IPS DF 19.7 (cell line): ENCODE measurements around the gene USP25.
A peak's percentile ranks its signal among the peaks of the same experiment; 100 is the strongest.

Experiments
- DNase-seq: peaks from one replicate; pipeline ENCODE4 v3.0.0-alpha.2; 2013; ENCODE audit warnings: low read depth, low spot score

Gene USP25

DNA sequence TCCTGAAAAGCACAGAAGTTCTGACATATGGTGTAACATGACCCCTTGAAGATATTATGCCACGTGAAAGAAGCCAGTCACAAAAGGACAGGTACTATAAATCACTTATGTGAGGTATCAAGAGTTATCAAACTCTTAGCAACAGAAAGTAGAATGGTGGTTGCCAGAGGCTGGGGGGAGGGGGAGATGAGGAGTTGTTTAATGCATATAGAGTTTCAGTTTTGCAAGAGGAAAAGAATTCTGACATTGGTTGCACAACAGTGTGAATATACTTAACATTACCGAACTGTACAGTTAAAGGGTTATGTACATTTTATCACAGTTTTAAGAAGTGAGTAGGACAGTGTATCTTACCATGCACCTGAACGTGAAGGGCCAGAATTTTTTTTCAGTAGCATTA lies 80.0 kb downstream of the USP25 start:
- no peak for DNase-seq

DNA sequence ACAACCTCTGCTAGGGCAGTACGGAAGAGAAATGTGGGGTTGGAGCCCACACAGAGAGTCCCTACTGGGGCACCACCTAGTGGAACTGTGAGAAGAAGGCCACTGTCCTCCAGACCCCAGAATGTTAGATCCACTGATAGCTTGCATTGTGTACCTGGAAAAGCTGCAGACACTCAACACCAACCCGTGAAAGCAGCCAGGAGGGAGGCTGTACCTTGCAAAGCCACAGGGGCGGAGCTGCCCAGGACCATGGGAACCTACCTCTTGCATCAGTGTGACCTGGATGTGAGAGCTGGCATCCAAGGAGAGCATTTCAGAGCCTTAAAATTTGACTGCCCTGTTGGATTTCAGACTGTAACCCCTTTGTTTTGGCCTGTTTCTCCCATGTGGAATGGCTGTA lies 85.5 kb downstream of the USP25 start:
- DNase-seq: no peak

- no peak for DNase-seq
Measured at GRCh38 chr21:15820327-15820726, 90.5 kb downstream of the USP25 start.

DNA sequence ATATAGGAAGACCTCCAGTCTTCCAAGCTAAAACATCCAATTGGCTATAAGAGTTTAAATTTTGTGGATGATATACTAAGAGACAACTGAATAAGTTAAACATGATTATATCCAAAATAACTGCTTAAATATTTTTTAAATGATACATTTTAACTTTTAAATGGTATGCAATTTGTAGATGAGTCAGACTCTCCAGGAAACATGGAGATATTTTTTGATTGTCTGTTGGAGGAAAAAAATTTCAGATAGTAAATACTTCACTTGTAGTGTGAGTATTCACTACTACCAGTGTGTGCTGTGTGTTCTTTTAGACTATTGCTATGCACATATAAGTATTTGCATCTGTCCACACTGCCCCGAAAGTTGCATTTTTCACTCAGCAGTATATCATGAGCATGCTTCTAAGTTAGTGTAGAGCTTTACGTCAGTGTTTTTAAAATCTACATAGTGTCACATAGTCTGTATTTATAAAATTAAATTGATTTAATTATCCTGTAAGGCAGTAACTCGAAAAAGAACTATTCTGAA lies 91.1 kb downstream of the USP25 start:
- DNase-seq: no peak

DNA sequence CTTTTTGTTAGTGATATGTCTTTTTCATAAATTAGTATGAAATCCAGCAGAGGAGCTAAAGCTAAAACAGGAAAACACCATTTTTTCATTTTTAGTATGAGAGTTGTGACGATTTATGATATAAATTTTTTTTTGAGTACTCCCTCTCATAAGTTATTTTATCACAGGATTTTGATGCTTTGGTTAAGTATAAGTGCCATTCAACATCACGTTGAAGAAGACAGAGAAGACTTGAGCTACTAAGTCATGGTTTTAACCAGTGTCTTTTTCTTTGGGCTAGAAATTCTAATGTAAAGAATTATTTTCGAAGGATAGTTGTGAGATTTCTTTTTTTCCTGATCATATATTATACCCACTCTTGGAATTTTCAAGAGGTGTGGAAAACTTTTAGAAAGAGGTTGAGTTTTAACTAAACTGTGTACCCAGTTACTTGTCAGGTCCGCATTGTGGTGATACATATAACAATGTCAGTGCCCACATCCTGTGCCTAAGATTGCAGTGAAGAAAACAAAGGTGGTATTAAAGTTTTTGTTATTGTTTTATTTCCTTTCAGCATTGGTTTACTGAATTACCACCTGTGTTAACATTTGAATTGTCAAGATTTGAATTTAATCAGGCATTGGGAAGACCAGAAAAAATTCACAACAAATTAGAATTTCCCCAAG lies 93.8 kb downstream of the USP25 start:
- DNase-seq: no peak

- no peak for DNase-seq
Measured at GRCh38 chr21:15825700-15826099, 95.9 kb downstream of the USP25 start.

DNA sequence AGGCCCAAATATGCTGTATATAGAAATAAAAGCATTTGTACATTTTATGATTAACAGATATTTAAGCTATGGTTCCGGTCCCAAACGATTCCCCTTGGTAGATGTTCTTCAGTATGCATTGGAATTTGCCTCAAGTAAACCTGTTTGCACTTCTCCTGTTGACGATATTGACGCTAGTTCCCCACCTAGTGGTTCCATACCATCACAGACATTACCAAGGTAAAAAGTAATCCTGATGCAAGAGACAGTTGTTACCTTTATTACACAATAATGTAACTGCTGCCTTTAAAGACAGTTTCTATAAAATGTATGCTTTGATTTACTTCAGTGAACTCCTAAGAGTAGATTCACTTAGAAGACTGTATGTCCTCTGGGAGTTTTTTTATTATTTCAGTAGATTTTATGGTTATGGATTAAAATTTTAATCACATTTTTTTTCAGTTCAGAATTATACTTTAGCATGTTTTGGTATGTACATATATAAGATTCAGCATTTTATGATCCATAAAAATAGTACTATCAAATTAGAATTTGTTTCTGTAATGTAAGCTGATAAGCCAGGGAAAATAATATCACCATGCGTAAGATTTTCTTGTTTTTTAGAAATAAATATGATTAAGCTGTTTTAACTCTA lies 96.5 kb downstream of the USP25 start:
- peak; percentile 45 for DNase-seq

DNA sequence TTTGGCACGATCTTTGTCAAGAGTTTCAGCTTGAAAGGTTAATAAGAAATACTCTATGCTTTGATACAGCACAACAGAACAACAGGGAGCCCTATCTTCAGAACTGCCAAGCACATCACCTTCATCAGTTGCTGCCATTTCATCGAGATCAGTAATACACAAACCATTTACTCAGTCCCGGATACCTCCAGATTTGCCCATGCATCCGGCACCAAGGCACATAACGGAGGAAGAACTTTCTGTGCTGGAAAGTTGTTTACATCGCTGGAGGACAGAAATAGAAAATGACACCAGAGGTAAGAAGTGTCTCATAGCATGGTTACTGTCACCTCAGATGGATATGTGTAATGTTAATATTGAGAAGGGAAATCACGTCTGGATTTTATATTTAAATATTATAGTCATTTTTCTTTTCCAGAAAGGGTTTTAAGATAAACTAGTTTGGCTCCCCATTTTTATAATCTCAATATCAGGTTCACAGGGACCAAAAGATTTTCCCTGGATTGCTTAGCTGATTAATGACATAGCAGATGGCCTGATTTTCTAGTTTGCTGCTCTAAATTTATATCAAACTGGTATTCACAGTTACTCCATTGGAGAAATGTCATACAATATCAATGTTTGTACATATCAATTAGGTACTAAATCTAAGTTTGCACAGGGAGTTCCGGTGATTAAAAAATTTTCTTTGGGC lies 97.3 kb downstream of the USP25 start:
- DNase-seq: no peak

DNA sequence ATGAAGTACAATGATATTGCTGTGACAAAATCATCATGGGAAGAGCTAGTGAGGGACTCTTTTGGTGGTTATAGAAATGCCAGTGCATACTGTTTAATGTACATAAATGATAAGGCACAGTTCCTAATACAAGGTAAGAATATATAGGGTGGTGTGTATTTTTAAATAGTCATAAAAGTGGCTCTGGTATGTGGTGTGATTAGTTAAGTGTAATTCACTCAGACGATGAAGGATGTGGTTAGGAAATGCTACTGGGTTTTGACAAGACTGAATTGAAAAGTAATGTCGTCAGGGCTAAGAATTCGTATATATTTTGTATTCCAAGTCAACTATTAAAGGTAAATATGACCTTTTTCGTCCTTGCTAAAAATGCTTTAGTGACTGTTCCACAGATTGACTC lies 101.7 kb downstream of the USP25 start:
- DNase-seq: no peak

DNA sequence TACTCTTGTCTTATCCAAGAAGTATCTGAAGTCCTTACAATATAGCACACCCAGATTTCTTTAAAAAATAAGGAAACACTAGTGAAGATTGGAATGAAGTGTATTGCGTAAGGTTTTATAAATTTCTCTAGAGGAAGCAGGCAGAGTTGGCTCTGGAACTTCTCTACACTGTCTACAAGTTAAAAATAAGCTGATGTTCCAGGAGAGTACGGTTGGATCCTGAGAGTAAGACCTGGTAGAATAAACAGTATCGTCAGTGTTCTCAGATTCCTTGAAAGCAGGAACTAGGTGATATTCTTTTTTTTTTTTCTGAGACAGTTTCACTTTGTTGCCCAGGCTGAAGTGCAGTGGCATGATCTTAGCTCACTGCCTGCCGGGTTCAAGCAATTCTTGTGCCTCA lies 107.9 kb downstream of the USP25 start:
- DNase-seq: no peak

- DNase-seq: no peak
Measured at GRCh38 chr21:15839026-15839425, 109.2 kb downstream of the USP25 start.

GRCh38 chr21:15839601-15840000 lies 109.8 kb downstream of the USP25 start:
- DNase-seq: no peak

DNA sequence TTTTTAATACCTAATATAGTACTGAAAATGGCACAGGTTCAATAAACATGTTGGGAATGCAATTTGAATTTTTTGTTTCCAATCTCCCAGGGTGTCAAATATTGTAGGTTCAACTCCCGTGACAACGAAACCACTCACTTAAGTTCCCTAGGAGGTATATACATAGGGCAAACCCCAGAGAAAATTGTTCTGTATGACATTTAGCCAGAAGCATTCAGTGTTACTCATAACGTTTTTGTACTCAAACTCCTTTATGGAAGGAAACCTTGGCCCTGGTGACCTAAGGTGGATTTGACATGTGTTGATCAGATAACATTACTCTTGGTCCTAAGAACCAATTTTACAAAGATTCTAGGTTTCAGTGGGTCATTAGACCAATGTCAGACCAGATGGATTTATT lies 110.6 kb downstream of the USP25 start:
- no peak for DNase-seq

GRCh38 chr21:15841856-15842564 lies 112.2 kb downstream of the USP25 start:
- DNase-seq: no peak

GRCh38 chr21:15842565-15842880 lies 112.7 kb downstream of the USP25 start:
- DNase-seq: no peak

GRCh38 chr21:15843766-15844165 lies 114.0 kb downstream of the USP25 start:
- no peak for DNase-seq

DNA sequence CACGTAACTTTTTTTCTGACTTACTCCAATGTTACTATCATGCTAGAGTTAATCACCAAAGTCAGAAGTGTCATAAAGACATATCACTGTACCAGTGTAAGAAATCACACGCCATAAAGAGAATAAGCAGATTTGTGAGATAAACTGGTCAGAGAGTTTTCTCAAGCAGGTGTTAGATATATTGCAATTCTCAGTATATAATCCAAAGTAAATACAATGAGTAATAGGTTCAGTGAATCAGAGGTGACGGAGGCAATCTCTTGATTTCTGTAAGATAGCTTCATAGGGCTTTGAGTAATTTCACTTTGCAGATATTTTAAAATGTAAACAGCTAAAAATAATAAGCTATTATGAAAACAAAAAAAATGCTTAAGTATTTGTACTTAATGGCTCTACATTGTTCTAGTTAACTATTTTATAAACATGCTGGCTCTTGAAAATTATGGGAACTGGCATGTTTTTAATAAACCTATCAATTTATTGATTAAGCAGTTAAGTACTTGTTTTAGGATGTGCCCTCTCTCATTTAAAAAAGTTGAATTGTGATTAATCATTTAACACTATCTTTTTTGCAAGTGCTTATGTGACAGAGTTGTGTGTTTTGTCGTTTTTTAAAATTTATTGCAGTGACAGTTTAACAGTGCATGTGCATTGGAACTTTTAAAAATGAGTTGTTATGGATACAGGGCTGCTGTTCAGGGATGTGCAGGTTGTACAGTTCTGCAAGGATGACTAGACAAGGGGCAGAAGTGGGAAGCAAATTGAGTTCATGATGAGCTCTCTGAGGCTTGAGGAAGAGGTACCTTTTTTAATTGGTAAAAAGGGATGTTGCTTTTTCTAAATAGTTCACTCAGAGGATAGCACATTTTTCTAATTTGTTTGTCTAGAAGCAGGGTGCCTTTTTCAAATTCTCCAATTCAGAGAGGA lies 119.1 kb downstream of the USP25 start:
- no peak for DNase-seq

DNA sequence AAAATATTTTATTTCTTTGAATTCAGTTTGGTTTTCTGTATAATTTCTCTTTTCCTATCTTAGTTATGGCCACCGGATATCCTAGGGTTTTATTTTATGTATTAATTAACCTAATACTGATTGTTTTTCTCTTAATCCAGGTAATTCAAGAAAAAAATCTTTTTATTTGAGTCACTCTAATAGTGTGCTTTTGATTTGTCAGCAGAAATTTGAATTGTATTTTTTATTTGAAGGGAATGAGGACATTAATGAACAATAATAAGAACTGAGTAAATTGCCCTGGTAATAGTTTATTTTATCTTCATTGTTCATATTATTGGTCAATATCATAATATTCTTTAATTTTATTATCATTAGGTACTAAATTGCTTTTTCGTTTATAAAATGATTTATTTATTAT lies 120.1 kb downstream of the USP25 start:
- DNase-seq: no peak

GRCh38 chr21:15850645-15851044 lies 120.9 kb downstream of the USP25 start:
- DNase-seq: no peak

DNA sequence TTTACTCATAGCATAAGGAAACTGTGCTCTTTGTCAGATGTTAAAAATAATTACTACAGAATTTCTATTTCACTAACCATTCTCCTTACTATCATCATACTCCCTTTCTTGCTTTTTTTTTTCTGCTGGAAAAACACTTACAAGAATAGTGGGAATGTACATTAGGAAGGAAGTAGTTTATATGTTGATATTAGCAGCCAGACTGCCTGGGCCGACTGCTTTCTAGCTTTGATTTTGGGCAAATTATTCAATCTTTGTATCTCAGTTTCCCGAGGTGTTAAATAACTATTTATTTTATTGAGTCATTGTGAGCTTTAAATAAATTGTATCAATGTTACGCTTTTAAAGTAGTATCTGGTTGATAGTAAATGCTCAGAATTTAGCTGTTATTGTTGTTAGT lies 122.4 kb downstream of the USP25 start:
- DNase-seq: no peak

DNA sequence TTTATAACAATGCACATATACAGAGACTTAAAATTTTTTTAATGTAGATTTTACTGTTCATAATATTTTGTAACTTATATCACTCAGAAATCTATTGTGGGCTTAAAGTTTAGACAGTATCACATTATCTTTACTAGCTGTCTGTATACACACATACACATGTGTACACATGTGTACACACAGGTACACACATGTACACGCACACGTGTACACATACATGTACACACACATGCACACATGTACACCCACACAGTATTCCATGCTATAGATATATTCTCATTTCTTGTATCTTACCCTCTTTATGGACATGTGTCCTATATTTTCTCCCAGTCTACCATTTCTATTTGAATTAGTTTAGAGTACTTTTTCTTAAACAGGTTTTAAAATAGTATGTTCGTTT lies 123.3 kb downstream of the USP25 start:
- DNase-seq: no peak
